ENCODE measurements around the gene SNRPA1.

DNA sequence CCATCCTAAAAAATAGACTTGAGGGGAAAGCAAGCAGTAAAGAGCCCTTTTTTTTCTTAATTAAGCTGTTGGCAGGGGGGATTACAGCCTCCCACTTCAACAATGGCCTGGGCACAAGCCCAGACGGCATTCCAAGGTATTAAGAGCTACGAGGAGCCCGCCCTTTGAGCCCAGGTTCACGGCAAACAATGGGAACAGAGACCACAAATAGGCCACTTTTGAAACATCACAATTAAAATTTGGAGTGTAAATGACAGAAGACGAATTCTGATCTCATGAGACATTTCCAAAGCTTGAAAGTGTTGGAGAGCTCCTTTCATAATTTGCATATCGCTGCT lies 52.1 kb downstream of the SNRPA1 start:
- TF ChIP-seq CTCF (IDR thresholded peaks at IDR 0.05) (no peak), EP300 (IDR thresholded peaks at IDR 0.05) (no peak)

Measured in sigmoid colon (tissue), 4 donors.